KG1 (cell line): ENCODE results near the gene NPFF.
"Not testable (repeated sequence)": the region's sequence is repeated elsewhere in the genome, so short reads cannot be mapped to it uniquely, and the experiment has no call there.

Experiments
- DNase-seq: peaks from one replicate; lab custom pipeline; 2025; lab: John Stamatoyannopoulos, UW

Gene NPFF

DNA sequence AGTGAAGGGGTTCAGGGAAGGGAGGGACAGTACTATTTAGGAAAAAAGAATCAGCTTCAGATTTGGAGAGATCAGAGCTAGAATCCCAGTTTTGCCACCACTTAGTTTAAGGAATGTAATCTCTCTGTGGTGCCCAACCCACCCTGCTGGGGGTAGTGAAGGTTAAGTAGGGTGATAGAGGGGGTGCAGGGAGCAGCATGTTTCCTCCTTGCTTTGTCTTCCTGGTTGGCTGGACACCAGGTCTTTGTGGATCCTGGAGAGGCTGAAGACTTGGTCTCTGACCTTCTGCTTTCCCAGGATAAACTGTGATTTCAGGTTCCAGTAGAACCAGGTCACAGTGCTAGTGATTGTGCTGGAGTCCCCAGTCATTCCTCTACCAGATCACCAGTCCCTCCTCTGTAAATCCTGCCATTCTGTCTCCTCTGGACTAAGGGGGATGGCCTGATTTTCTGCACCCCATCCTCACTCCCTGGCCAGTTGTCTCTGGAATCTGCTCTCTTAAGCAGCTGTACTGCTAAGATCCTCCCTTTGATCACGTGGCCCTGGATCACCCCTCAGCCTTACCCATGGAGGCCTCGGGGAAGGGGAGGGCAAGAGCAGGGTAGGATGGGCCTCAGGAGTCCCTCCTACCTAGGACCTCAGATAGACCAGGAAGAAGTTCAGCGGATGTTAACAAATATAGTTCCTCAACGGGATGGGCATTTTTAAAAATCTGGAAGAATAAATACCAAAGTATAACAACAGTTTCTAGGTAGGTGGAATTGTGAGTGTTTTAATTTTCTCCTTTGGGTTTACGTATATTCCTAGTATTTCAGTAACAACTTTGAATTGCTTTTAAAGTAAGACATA is 11.2 kb downstream of the NPFF start:
- no peak for DNase-seq

GRCh38 chr12:53493610-53494391 is 13.5 kb downstream of the NPFF start:
- DNase-seq = no peak

DNA sequence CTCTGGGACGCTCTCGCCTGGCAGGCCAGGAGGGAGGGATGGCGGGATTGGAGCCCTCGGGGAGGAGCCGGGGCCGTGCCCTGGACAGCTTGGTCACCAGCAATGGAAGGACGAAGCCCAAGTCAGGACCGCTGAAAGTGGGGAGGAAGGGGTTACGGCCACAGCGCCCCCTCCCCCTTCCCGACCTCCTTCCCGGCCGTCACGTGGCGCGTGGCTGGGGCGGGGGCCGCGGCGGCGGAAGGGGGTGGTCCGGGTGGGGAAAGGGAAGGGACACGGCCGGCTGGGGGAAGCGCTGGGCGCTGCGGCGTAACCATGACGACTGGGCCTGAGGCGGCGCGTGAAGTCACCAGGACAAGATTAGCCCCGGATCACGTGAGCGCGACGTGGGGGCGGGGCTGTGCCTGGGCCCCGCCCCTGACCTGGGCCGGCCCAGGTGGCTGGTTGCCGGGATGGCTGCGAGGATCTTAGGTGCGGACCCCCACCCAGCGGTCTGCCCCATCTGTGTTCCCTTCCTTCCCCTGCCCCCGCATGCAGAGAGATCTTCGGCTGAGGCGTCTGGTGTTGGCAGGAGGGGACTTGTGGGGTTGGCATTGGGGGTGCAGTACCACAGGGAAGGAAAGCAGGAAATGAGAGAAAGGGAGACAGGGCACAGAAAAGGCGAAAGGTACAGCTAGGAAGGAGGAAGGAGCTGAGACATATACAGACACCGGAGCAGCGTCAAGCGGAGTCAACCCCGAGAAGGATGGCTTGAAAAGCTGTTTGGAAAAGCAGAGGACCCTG is 14.3 kb downstream of the NPFF start:
- DNase-seq = no peak

DNA sequence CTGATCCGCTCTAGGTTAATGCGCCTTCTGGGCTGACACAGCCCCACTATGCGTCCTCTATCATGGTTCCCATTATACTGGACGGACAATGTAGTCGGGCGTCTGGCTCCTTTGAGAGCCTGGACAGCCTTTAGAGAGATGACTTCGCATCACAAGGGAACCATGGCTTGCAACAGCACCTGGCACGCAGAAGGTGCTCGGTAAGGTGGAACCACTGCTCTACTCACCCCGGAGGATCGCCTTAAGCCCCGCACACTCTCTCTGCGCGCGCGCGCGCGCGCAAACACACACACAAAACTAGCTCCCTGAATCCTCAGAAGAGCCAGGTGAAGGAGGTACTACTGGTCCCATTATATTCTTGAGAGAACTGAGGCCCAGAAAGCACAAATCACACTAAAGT is 15.1 kb downstream of the NPFF start:
- DNase-seq = no peak

DNA sequence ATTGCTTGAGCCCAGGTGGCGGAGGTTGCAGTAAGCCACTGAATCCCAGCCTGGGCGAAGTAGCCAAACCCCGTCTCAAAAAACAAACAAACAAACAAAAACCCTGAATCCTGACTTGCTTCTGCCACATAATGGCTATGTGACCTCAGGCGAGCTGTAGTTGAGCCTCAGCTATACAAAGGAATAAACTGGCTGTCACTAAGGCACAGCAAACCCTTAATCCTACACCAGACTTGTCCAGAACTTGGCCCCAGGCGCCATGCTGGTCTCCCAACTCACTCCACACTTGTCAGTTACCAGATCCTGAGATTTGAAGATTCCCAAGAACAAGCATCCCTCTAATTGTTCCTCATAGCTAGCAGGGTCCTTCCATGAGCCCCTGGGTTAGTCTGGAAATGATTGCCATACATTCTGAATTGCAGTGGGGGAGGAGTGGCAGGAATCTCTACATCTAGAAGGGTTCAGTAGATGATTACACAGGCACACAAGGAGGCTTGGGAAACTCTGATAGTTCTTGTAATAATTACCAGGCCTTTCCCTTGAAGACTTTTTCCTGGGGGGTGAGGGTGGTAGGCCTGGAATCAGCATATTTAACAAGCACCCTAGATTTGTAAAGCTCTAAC is 17.9 kb downstream of the NPFF start:
- DNase-seq = no peak

DNA sequence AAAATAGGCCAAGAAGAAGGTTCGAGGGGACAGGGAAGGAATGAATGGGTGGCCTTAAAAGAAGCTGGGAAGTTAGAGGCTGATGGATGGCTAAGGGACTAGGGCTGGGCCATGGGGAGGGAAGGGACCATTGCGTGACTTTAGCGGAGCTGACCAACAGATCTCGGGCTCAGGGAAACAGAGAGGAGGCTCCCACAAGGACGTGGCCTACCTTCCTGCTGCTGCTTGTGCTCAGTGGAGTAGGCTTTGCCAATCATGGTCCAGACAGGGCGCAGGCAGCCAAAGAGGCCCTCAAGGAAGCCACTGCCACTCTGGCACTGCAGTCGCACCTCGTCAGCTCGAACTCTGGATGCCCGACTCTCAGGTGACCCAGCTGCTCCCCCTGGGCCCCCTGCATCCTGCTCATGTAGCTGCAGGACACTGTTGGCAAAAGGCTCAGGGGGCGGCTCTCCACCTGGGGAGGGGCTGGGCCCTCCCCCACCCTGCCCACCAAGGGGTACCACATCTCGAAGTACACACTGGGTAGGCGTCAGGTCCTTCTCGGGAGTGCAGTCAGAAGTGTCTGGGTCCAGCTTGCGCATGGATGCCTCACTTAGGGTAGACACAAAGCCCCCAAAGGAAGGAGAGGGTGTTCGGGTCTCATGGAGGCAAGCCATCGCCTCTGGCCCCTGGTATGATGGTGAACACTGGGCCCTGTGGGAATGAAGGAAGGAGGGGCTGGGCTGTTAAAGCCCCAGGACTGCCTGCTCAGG is 20.4 kb downstream of the NPFF start:
- DNase-seq = no peak

DNA sequence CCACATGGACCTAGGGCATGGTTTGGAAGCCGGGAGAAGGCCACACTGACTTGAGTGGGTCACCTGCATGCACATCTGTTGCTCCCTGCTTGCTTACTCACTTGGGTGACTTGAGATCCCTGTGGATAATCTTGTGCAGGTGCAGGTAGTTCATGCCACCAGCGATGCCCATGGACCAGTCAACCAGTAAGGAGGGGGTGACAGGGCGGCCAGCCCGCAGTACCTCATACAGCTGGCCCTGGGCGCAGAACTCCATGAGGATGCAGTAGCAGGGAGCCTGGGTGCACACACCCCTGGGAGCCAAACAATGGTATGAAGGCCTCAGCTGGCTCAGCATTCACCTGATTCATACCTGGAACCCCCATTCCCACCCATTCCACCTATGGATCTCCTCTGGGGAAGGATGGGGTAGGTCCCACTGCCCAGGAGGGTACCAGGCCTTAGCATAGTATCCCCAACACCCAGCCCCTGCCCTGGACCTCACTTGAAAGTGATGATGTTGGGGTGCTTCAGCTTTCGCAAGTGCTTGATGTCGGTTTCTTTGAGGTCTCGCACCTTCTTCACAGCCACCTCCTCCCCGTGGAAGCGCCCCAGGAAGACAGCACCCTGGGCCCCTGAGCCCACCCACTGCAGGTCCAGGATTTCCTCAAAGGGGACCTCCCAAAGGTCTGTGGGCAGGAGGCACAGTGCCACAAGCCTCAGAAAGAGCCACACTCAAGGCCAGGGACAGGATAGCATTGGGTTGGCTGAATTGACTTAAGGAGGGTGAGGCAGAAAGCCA is 21.1 kb downstream of the NPFF start:
- no peak for DNase-seq

DNA sequence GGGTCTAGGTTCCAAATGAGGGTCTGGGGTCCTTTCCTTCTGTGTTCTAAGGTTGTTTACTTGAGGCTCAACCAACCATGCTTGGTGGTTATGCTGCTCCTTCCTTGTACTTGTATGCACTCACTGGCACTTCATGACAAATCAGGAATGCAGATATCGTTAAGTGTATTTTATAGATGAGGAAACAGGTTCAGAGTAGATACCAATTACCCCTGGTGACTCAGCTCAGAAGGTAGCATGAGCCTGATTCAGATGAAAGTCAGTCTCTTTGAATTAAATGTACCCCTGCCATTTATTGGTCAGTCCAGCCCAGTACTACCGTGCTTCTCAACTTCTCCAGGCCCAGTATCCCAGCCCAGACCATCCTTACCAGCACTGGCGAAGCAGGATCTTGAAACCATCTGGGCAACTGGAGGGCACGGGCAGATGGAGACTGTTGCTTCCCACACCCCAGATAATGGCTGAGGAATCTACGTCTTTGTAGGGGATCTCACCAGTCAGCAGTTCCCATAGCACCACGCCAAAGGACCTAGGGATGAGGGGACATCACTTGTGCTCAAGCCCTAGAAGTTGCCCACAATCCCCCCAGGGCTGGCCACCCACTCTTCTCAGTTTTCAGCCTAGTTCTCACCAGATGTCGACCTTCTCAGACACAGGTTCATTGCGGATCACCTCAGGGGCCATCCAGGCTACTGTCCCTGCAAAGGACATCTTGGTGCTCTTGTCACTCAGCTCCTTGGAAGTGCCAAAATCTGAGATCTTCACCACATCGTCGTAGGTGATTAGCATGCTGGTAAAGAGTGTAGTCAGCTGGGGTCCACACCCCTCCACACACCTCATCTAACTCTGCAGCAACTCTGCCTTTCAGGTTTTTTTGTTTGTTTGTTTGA is 22.4 kb downstream of the NPFF start:
- DNase-seq = no peak

DNA sequence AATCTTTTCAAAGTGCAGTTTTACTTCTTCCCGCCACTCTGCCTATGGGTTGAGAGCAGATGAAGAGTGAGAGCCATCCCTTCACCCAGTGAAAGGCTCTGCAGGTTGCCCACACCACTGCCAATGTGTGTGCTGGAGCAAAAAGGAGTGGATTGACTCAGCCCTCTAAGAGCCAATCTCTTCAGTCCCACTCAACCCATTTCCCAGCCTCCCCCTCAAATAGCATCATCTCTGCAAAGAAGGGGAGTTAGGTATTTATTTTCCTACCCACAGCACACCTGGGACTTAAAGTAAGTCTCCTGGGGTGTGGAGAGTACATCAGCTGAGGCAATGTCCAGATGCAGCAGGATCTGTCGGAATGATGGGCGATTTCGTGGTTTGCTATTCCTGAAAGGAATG is 23.3 kb downstream of the NPFF start:
- DNase-seq = no peak

- DNase-seq = no peak
Observed at GRCh38 chr12:53483225-53483978, 23.9 kb downstream of the NPFF start.

- DNase-seq = no peak
Observed at GRCh38 chr12:53482626-53483168, 24.6 kb downstream of the NPFF start.

DNA sequence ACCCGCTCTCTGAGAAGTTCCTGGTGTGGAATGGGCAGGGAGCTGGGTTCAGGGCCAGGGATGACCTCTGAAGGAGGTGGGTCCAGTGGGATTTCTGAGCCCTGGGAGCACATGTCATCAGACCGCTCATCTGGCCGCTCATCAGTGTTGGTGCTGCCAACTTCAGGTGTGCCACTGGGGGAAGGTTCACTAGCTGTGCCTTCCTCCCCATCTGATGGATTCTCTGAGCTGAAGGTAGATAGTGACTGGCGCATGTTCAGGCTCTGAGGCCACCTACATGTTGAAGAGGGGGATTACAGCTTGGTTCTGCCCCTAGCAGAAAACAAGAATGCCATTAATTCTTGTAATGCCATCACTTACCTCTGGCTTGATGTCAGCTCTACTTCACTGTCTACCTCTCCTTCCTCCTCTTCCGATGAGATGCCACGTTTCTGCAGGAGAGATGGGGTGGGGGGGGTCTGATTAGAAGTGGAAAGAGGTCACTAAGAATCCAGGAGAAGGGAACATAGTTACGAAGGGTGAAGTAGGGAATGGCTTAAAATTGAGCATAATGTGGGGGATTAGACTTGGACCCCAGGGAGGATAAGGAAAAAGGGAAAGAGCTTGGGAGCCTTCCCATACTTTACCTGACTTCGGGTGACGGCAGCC is 25.2 kb downstream of the NPFF start:
- no peak for DNase-seq

- not testable (repeated sequence) for DNase-seq
Observed at GRCh38 chr12:53481458-53481857, 25.8 kb downstream of the NPFF start.

DNA sequence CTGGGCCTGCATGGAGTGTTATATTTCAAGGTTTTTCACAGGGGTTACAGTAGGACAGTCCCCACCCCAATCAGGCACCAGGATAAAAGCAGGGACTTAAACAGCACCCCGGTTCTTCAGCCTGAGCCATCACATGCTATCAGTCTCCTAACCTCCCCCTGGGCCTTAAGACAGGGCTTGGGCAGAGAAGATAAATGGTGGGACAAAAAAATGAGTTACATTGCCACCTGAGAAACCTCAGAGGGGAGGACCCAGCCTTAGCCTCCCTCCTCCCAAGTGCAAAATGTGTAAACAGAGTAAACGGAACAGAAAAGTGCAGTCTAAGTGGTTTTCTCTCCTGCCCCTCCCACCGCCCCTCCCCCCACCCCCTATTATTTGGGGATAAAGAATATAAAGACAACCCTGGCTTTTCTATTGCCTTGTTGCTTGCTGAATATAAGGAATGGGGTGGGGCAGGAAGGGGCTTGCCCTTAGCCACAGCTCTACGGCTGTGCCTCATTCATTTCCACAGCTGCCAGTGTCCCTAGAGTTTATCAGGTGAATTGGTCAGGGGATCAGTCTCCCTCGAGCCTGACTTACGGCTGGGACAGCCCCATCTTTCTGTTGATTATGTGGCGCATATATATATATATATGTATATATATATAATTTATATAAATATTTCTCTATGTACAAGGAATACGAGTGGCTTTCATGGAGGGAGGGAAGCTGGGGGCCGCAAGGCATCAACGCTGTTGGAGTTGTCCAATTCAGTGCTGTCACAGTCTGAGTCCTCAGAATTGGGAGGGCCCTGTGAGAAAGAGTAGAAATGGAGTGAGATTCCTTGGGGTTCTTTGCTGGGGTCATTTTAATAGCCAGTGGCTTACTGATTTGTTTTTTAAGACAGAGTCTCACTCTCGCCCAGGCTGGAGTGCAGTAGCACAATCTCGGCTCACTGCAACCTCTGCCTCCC is 26.5 kb downstream of the NPFF start:
- DNase-seq = no peak

DNA sequence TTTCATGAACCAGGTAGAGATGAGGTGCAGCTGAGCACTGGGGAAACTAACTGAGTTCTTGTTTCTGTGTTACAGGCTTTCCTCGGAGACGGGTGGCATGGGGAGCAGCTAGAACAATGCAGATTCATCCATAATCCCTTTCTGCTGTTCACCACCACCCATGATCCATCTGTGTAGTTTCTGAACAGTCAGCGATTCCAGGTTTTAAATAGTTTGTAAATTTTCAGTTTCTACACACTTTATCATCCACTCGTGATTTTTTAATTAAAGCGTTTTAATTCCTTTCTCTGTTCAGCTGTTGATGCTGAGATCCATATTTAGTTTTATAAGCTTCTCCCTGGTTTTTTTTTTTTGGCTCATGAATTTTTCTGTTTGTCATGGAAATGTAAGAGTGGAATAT is 28.0 kb downstream of the NPFF start:
- no peak for DNase-seq

- no peak for DNase-seq
Observed at GRCh38 chr12:53478865-53479264, 28.4 kb downstream of the NPFF start.

DNA sequence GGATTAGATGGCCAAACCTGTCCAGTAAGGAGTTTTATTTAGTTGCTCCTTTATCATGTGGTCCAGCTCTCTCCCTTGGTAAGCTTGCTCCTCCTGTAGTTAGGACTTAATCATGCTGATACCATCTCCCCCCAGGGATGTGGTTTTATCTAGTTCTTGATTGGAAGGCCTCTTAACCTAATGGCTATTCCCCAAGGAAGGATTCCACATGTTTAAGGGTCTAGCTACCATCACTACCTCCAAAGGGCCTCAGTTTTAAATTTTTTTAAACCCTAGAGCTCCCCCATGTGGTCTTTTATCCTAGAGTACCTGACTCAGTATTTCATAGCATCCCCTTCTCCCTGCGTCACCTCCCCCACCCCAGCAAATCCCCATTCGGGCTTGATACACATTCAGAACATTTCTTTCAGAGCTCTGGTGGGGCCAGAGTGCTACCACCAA is 30.5 kb downstream of the NPFF start:
- DNase-seq = no peak
